SJCRH30 (cell line): ENCODE data around the gene C13orf46. TPM values are rescaled to one million over a fixed set of nuclear protein-coding genes. Genes with fewer than 3 reads are reported as not detected.
"Not testable (repeated sequence)": the region's sequence is repeated elsewhere in the genome, so short reads cannot be mapped to it uniquely, and the experiment has no call there.

Experiments used
- DNase-seq, 2 experiments: peaks; one replicate each; pipeline ENCODE4 v3.0.0-alpha.2; 2015 to 2020
- H3K27ac ChIP-seq: fragments of 250-450 bp; sonication (Bioruptor Pico); 2 replicates; pipeline ENCODE4 v1.5.1; 2020; ENCODE audit warnings: mild to moderate bottlenecking, moderate library complexity
- H3K27me3 ChIP-seq: fragments of 250-450 bp; sonication (Bioruptor Pico); 2 replicates; pipeline ENCODE4 v1.5.1; 2020; ENCODE audit warnings: mild to moderate bottlenecking, moderate library complexity
- H3K36me3 ChIP-seq: fragments of 250-450 bp; sonication (Bioruptor Pico); 2 replicates; pipeline ENCODE4 v1.5.1; 2020; ENCODE audit warnings: mild to moderate bottlenecking, moderate library complexity
- H3K4me1 ChIP-seq: fragments of 250-450 bp; sonication (Bioruptor Pico); 2 replicates; pipeline ENCODE4 v1.5.1; 2020; ENCODE audit warnings: mild to moderate bottlenecking, moderate library complexity
- H3K4me3 ChIP-seq: fragments of 250-450 bp; sonication (Bioruptor Pico); 2 replicates; pipeline ENCODE4 v1.5.1; 2020; ENCODE audit warnings: mild to moderate bottlenecking, moderate library complexity
- H3K9me3 ChIP-seq: fragments of 250-450 bp; sonication (Bioruptor Pico); replicated peaks from 2 replicates; pipeline ENCODE4 v1.5.1; 2020; ENCODE audit warnings: mild to moderate bottlenecking, moderate library complexity
- total RNA-seq: library from RNA; depleted of rRNA; stranded (reverse); fragments of >200 nt; shearing (Covaris generic); gene quantifications from 2 replicates; pipeline ENCODE4 v1.2.3, GENCODE V29; 2014

The C13orf46 gene
- total RNA-seq, 1 experiment from 2014 or later, result 0.04 TPM

- DNase-seq, result peak; percentile 72 to 77
- Histone ChIP-seq H3K27ac (peak overlapping the region; percentile 55), H3K36me3 (peaks cover 9% of the 10 kb centered on the region; the same call in 1 of the 2 replicates)
Measured at GRCh38 chr13:113991191-113991669, 17.4 kb upstream of the C13orf46 start.

GRCh38 chr13:113990321-113990837 is 16.5 kb upstream of the C13orf46 start:
- Histone ChIP-seq H3K4me1 (peaks cover 13% of the 10 kb centered on the region), H3K4me3 (no peak overlapping the region), H3K9me3 (no peaks in the 10 kb centered on the region), H3K36me3 (peaks cover 9% of the 10 kb centered on the region; the same call in 1 of the 2 replicates), H3K27ac (peak overlapping the region; percentile 48), H3K27me3 (no peaks in the 10 kb centered on the region)
- no peak for DNase-seq

More at GRCh38 chr13:113991191-113991669, 17.4 kb upstream of the C13orf46 start:
- H3K9me3 ChIP-seq, result no peaks in the 10 kb centered on the region
- H3K4me1 ChIP-seq, result peaks cover 13% of the 10 kb centered on the region
- H3K27me3 ChIP-seq, result no peaks in the 10 kb centered on the region
- H3K4me3 ChIP-seq, result no peak overlapping the region

GRCh38 chr13:113989585-113990300 is 15.9 kb upstream of the C13orf46 start:
- Histone ChIP-seq H3K4me3 (no peak overlapping the region), H3K36me3 (peaks cover 9% of the 10 kb centered on the region; the same call in 1 of the 2 replicates), H3K27me3 (no peaks in the 10 kb centered on the region), H3K9me3 (no peaks in the 10 kb centered on the region), H3K27ac (no peak overlapping the region), H3K4me1 (peaks cover 13% of the 10 kb centered on the region)
- DNase-seq, result no peak

GRCh38 chr13:113988859-113989258 is 15.0 kb upstream of the C13orf46 start:
- not testable (repeated sequence) for H3K4me3 ChIP-seq, H3K9me3 ChIP-seq, H3K27ac ChIP-seq, H3K27me3 ChIP-seq, H3K36me3 ChIP-seq, DNase-seq
- peaks cover 13% of the 10 kb centered on the region for H3K4me1 ChIP-seq

GRCh38 chr13:113982296-113982661 is 8.4 kb upstream of the C13orf46 start:
- no peaks in the 10 kb centered on the region for H3K27me3 ChIP-seq
- H3K36me3 ChIP-seq, result no peaks in the 10 kb centered on the region
- H3K27ac ChIP-seq, result no peak overlapping the region
- H3K4me1 ChIP-seq, result no peaks in the 10 kb centered on the region; the same call in 1 of the 2 replicates
- no peak for DNase-seq
- H3K4me3 ChIP-seq, result no peak overlapping the region
- H3K9me3 ChIP-seq, result no peaks in the 10 kb centered on the region

- H3K4me3 ChIP-seq, result no peak overlapping the region
Measured at GRCh38 chr13:113981611-113982295, 7.9 kb upstream of the C13orf46 start.

GRCh38 chr13:113981194-113981605 is 7.3 kb upstream of the C13orf46 start:
- Histone ChIP-seq H3K4me3 (no peak overlapping the region), H3K27me3 (no peaks in the 10 kb centered on the region), H3K27ac (no peak overlapping the region), H3K9me3 (no peaks in the 10 kb centered on the region), H3K36me3 (no peaks in the 10 kb centered on the region), H3K4me1 (no peaks in the 10 kb centered on the region; the same call in 1 of the 2 replicates)
- DNase-seq, result peak in 1 of 2 experiments; percentile 7

More at GRCh38 chr13:113981611-113982295, 7.9 kb upstream of the C13orf46 start:
- Histone ChIP-seq H3K36me3 (no peaks in the 10 kb centered on the region), H3K4me1 (no peaks in the 10 kb centered on the region; the same call in 1 of the 2 replicates), H3K9me3 (no peaks in the 10 kb centered on the region), H3K27me3 (no peaks in the 10 kb centered on the region), H3K27ac (no peak overlapping the region)
- no peak for DNase-seq

GRCh38 chr13:113980489-113981064 is 6.7 kb upstream of the C13orf46 start:
- H3K4me1 ChIP-seq, result no peaks in the 10 kb centered on the region; the same call in 1 of the 2 replicates
- H3K27me3 ChIP-seq, result no peaks in the 10 kb centered on the region
- no peak overlapping the region for H3K27ac ChIP-seq
- DNase-seq, result no peak
- no peaks in the 10 kb centered on the region for H3K9me3 ChIP-seq
- no peaks in the 10 kb centered on the region for H3K36me3 ChIP-seq
- no peak overlapping the region for H3K4me3 ChIP-seq

GRCh38 chr13:113979791-113980471 is 6.1 kb upstream of the C13orf46 start:
- H3K9me3 ChIP-seq, result no peaks in the 10 kb centered on the region
- no peak overlapping the region for H3K4me3 ChIP-seq
- DNase-seq, result no peak
- no peak overlapping the region for H3K27ac ChIP-seq
- no peaks in the 10 kb centered on the region for H3K27me3 ChIP-seq
- H3K36me3 ChIP-seq, result no peaks in the 10 kb centered on the region; the same call in 1 of the 2 replicates
- H3K4me1 ChIP-seq, result no peaks in the 10 kb centered on the region; the same call in 1 of the 2 replicates

- Histone ChIP-seq H3K36me3 (no peaks in the 10 kb centered on the region; the same call in 1 of the 2 replicates), H3K27ac (no peak overlapping the region), H3K4me3 (no peak overlapping the region), H3K27me3 (no peaks in the 10 kb centered on the region), H3K9me3 (no peaks in the 10 kb centered on the region), H3K4me1 (no peaks in the 10 kb centered on the region; the same call in 1 of the 2 replicates)
- DNase-seq, result no peak
Measured at GRCh38 chr13:113978741-113979481, 5.0 kb upstream of the C13orf46 start.

GRCh38 chr13:113977976-113978375 is 4.1 kb upstream of the C13orf46 start:
- H3K27ac ChIP-seq, result no peak overlapping the region
- no peaks in the 10 kb centered on the region for H3K9me3 ChIP-seq
- no peak overlapping the region for H3K4me3 ChIP-seq
- H3K36me3 ChIP-seq, result no peaks in the 10 kb centered on the region; the same call in 1 of the 2 replicates
- no peaks in the 10 kb centered on the region for H3K27me3 ChIP-seq
- no peak for DNase-seq
- H3K4me1 ChIP-seq, result no peaks in the 10 kb centered on the region; the same call in 1 of the 2 replicates

- H3K27me3 ChIP-seq, result no peaks in the 10 kb centered on the region
- no peaks in the 10 kb centered on the region for H3K9me3 ChIP-seq
- DNase-seq, result no peak
- H3K4me3 ChIP-seq, result no peak overlapping the region
- no peaks in the 10 kb centered on the region; the same call in 1 of the 2 replicates for H3K36me3 ChIP-seq
- no peak overlapping the region for H3K27ac ChIP-seq
- no peaks in the 10 kb centered on the region; the same call in 1 of the 2 replicates for H3K4me1 ChIP-seq
Measured at GRCh38 chr13:113976711-113977684, 3.1 kb upstream of the C13orf46 start.

- Histone ChIP-seq H3K4me3 (no peak overlapping the region), H3K36me3 (no peaks in the 10 kb centered on the region; the same call in 1 of the 2 replicates), H3K27me3 (no peaks in the 10 kb centered on the region), H3K4me1 (no peaks in the 10 kb centered on the region; the same call in 1 of the 2 replicates), H3K9me3 (no peaks in the 10 kb centered on the region), H3K27ac (no peak overlapping the region)
- DNase-seq, result no peak
Measured at GRCh38 chr13:113975416-113975815, 1.5 kb upstream of the C13orf46 start.
